Transverse colon (tissue), 3 donors: ENCODE data around the gene KLHL29.

ENCODE experiments used
- EP300 ChIP-seq: sonication (generic); formaldehyde crosslinking; IDR thresholded peaks from one replicate; pipeline ENCODE4 v1.6.1; 2017; ENCODE audit warnings: antibody characterized with exemption, low read depth
- POLR2A ChIP-seq: fragments of 450-650 bp; IDR thresholded peaks from one replicate; pipeline ENCODE4 v1.6.1; 2016; ENCODE audit warnings: antibody characterized with exemption, mild to moderate bottlenecking, moderate library complexity
- TF ChIP-seq, protein P1 (sequence below), 5 experiments: fragments of 200-600 bp in 3 of 5; fragments of 450-650 bp in 2 of 5; sonication (generic) in 3 of 5; IDR thresholded peaks; 1 replicate in 2 of 5; 2 replicates in 3 of 5; pipeline ENCODE4 v1.5.1; 2016 to 2017; ENCODE audit warnings: antibody characterized with exemption in 5 of 5, inconsistent platforms in 3 of 5, mild to moderate bottlenecking in 2 of 5, moderate library complexity in 1 of 5

DNA sequence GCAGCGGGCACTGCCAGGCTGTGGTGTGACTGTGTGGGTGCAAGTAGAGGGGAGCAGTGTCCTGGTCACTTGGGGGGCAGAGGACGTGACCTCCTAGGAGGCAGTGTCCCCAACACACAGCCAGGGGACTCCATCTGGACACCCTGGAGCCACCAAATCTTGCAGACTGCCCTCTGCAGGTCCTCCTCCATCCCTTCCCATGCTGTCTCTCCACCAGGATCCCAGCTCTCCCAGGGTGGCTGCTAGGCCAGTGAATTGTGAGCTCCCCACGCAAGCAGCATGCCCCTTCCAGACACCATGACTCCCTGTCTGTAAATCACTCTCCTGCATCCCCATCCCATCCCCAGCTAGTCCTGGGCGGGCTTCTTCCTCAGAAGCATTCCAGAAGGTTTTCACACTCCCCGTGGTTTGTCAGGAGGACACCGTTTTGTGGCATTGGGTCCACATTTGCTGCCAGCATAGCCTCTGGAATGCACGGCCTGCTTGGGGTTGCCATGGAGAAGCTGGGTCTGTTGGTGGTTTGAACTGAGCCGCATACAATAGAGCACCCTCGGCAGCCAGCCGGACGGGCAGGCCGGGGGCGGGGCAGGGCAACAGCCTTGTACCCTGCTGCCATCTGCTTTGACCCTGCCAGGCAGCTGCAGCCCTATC lies 210.7 kb downstream of the KLHL29 start:
- TF ChIP-seq, protein P1, sequence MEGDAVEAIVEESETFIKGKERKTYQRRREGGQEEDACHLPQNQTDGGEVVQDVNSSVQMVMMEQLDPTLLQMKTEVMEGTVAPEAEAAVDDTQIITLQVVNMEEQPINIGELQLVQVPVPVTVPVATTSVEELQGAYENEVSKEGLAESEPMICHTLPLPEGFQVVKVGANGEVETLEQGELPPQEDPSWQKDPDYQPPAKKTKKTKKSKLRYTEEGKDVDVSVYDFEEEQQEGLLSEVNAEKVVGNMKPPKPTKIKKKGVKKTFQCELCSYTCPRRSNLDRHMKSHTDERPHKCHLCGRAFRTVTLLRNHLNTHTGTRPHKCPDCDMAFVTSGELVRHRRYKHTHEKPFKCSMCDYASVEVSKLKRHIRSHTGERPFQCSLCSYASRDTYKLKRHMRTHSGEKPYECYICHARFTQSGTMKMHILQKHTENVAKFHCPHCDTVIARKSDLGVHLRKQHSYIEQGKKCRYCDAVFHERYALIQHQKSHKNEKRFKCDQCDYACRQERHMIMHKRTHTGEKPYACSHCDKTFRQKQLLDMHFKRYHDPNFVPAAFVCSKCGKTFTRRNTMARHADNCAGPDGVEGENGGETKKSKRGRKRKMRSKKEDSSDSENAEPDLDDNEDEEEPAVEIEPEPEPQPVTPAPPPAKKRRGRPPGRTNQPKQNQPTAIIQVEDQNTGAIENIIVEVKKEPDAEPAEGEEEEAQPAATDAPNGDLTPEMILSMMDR (IDR thresholded peaks at IDR 0.05), result no peak
- TF ChIP-seq POLR2A, result no peak
- no peak for TF ChIP-seq EP300
